Raji (cell line): ENCODE measurements around the gene HYLS1.

Experiments used
- POLR2A ChIP-seq: IDR thresholded peaks from 2 replicates; pipeline ENCODE4 v1.6.1; 2011; ENCODE audit warnings: low read depth, low read length, control low read depth; ENCODE audit not compliant: insufficient read depth

The HYLS1 gene

DNA sequence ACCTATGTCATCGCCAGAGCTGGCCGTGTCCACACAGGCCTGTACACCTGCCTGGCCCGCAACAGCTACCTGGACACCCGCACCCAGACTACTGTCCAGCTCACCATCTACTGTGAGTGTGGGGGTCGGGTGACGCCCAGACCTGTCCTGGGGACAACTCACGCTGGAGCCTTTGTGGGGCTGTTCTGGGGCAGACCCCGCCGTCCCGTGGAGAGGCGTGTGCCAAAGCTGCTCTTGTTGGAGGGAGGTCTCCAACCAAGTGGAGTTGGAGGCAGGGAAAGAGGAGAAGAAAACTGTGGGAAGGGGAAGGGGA is 62.7 kb downstream of the HYLS1 start:
- TF ChIP-seq POLR2A: no peak
